GM19240 (cell line): ENCODE results near the gene CAPN15.
A peak's percentile ranks its signal among the peaks of the same experiment; 100 is the strongest.

Experiments used
- DNase-seq: peaks from one replicate; pipeline ENCODE4 v3.0.0; 2011; ENCODE audit warnings: low spot score; ENCODE audit not compliant: insufficient read length

Gene CAPN15

DNA sequence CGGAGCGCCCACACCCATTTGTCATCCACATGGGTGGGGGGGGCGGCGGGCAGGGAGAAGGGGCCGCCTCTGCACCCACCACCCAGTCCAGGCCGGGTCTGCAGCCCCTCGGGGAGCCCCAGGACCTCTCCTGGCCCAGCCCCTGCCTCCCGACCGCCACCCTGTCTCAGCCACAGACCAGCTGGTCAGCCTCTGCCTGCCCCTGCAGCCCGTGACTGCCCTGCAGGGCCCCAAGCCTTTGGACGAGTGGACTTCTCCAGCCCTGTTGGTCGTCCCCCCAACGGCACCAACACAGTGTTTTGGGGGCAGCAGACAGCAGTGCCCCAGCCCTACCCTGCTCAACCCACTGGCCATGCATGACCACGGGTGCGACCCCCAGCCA, 33.9 kb downstream of the CAPN15 start:
- DNase-seq, result no peak

DNA sequence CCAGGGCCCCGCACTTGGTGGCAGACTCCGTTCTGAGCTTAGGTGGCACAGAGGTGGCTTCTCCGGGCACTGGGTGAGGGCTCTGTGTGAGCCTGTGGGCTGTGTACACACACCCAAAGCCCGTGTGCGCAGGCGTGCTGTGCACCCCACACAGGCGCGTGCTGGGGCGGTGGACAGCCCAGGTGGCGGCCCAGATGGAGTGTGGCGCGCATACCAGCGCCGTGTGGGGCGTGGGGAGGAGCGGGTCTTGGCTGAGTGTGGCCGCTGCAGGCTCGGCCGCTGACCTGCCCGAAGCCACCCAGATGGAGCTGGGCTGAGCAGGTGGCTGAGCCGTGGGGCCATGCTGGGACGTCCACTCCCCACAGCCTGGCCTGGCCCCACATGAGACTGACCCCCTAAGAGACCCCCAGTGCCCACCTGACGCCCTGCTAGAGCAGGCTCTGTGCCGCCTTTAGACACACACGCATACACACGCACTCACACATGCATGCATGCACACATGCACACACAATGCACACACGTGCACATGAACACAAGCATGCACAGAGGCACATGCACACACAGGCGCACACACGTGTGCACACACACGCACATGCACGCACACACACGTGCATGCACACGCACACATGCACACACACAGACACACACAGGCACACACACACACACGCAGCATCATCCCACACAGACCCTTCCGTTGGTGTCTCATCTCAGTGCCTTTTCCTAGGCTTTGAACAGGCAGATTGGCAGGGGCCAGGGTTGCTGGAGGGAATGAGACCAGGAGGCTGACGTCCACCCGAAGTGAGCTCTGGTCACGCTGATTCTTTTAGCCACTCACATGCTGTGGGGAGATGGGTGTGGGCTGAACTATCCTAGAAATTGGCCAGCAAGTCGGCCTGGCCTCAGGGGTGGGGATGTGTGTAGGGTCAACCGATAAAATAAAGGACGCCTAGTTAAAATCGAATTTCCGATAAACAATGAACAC, 34.7 kb downstream of the CAPN15 start:
- DNase-seq, result no peak

DNA sequence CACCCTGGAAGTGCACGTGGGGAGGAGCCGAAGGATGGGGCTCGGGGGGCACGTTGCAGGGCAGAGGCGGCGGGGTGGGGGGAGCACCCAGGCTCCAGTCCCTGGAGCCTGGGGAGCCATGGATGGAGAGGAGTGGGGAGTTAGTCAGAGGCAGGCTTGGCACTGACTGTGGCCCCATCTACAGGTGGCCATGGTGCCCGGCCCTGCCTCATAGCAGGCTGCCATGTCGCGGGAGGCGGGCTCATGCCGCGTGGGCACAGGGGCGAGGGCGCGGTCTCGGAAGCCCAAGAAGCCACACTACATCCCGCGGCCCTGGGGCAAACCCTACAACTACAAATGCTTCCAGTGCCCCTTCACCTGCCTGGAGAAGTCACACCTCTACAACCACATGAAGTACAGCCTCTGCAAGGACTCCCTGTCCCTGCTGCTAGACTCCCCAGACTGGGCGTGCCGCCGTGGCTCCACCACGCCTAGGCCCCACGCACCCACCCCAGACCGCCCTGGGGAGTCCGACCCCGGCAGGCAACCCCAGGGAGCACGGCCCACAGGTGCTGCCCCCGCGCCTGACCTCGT, 35.6 kb downstream of the CAPN15 start:
- no peak for DNase-seq

DNA sequence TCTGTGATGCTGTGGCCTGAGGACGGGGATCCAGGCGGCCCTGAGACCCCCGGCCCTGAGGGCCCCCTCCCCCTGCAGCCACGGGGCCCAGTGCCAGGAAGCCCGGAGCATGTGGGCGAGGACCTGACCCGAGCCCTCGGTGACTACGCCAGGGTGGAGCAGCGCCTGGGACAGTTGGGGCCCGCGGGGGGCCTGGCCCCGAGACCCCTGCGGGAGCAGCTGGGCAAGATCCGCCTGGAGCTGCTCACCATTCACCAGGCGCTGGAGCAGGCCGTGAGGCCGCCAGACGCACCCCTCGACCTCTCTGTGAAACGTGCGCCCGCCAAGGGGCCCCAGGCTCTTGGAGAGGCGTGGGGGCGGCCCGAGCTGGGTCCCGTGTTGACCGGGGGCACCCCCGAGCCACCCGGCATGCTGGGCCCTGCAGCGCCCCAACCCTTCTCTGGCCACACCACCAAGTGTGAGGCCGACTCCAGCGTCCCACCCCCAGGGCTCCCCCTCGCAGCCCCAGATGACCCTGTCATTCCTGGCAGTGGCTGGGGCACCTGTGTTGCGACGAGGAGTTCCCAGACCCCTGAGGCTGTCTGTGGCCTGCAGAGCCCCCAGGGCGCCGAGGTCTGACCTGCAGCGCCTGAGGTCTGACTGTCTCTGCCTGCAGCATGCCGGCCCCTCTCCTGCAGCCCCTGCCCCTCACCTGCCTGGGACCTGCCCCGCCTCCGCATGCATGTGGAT, 37.3 kb downstream of the CAPN15 start:
- no peak for DNase-seq

DNA sequence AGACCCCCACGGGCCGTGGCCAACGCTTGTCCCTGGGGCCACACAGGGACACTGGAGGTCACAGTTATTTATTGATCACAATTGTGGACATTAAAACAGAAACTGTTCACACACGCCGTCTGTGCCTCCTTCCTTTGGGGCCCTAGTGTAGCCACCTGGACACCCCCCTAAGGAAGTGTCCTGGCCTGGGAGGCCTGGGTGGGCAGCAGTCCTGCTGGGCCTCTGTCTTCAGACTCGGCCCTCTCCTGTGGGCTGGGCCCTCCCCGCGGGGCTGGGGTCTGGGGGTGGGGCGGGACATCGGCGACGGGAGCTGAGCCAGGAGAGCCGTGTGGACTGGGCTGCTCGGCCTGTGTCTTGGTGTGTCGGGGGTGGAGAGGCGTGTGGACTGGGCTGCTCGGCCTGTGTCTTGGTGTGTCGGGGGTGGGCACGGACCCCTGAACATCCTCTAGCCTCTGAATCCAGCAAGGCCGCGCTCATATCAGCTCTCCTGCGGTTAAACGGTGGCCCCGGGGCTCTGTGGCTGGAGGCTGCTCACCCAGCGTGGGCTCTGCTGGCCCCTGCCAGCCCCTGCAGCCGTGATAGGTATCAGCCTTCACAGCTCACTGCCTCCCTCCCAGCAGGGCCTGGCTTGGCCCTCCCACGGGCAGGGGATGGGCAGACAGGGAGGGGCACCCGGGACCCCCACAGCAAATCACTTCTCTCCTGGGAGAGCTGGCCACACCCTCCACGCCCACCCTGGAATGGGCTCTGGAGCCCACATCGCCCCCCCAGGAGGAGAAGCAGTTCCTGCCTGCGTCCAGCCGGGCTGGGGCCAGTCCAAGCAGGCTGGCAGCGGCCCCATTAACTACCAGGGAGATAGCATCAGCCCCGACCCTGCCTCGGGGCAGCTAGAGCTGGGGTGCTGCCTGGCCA, 38.2 kb downstream of the CAPN15 start:
- no peak for DNase-seq

DNA sequence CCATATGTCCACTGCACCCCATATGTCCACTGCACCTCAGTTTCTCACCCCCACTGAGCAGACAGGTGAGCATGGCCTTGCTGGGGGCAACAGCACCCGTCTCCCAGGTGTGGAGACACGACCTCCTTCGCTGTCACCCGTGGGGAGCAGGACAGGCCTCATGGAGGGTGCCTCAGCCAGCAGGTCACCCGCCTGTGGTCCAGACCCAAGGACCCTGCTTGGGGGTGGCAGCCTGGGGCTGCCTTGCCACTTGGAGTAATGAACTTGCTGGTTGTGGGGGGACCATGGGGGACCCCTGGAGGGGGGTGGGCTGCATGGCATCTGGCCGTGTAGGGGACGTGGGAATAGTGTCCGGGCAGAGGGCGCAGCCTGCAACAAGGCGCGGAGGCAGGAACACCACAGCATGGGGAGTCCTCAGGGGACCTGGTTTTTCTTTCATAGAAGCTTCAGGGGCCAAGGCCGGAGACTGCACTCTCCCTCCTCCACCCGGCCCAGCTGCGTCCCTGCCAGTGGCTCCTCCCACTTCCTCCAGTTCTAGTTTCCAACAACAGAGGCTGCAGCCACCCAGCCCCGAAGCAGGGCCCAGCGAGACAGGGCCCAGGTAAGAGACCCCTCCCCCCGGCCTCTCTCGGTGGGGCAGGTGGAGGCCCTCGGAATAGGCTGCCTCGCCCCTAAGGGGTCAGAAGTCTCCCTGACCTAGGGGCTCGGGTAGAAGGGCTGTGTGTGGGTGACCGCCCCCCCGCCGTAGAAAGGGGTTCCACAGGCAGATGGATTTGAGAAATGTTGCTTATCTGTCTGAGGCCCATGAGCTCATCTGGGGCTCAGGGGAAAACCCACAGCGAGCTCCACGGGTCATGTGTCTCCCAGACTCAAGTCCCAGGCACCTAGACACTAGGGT, 39.2 kb downstream of the CAPN15 start, which contains the start of gene NHLRC4:
Gene NHLRC4 (plus strand): TSS at position 531 of the 898 bp plus-strand sequence. CDS start 1,043 bp downstream, outside the sequence.
- peak; percentile 99 for DNase-seq

DNA sequence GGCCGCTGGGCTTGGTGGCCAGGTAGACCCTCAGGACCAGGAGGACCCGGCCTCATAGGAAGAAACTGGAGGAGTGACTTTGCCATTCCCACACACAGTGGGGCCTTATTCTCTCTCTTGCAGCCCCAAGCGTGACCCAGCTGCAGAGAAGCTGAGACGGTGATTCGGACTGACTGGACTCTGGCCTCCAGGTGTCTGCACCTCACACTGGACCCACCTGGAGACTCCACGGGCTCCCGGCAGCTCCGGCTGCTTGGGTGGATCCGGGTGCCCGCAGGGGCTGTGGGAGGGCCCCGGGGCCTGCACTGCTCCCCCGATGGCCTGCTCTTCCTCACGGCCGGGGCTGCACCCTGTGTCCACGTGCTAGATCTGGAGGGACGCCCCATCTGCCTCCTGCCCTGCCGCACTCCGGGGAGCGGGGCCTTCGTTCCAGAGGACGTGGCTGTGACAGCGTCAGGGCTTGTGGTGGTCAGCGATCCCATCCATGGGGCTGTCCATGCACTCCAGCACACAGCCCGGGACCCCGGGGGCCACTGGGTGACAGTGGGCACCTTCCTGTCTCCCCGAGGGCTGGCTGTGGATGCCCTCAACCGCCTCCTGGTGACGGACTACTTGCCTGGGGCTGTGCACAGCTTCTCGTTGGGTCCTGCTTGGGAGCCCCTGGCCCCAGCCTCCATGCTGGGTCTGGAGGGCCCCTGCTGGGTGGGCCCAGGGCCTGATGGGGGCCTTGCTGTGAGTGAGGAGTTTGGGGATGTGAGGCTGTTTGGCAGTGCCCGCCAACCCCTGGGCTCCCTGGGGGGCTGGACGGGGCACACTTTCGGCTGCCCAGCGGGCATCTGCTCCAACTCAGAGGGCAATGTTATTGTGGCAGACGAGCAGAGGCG, 40.1 kb downstream of the CAPN15 start:
- no peak for DNase-seq

DNA sequence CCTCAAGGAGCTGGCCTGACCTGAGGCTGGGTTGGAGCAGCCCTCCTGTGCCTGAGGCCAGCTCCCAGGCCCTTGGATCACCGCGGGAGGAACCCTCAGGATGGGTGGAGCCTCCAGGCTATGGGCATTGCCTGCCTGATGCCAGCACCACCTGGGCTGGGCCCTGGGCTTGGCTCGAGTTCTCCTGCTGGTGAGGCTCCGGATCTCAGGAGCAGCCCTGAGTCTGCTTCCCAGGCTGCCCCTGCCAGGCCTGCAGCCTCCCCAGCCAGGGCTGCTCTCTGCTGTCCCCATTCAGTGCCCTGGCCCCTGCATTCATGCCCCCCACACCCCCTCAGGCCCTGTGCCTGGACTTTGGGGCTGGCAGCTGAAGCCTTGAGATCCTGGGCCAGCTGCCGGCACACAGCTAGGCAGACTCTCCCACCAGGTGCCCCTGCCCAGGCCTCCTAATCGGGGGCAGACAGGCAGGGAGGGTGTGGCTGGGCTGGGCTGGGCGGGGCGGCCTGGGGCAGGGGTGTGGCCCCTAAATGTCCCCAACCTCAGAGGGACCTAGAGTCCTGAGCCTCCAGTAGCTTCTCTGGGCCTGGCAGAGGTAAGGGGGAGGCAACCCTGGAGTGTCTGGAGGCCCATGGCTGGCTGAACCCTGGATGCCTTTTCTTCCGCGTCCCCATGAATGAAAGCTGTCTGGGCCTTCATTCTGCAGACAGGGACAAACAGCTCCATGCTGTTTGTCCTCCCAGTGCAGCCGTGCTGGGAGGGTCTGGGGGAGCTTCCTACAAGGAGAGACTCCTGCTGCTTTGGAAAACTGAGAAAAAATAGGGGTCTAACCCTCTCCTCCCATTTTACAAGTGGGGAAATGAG, 41.1 kb downstream of the CAPN15 start:
- DNase-seq, result no peak

DNA sequence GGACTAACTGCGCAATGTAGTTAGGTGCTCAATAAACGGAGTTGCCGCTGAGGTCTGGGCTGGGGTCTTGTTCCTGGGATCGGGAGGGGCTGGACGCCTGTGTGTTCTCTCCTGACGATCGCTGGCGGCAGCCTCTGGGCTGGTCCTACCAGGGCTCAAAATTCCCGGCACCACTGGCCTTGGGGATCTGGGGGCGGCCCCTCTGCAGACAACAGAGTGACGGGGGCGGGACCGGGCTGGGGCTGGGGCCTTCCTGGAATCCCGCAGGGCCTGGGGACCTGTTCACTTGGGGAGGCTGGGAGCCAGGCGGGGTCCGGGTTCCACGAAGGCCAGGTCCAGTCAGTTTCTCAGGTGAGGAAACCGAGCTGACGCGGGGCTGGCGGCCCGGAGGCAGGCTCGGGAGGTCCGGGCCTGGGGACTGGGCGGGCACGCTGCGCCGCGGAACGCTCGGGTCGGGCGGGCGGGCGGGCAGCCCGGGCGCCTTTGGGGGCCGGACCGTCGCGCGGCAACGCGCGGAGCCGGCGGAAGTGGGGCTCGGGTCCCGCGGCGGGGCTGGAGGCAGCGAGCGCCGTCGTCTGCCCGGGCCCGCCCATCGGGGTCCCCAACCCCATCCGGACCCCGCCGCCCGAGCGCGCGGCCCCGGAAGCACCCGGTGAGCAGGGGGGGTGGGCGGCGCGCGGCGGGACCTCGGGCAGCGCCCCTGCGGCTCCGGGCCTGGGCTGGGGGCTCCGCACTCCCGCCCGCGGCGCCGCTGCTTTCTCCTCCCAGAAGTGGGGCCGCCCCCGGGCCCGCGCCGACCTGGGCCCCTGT, 42.1 kb downstream of the CAPN15 start, which contains the start of gene PIGQ:
Gene PIGQ (plus strand): TSS at position 524 of the 810 bp plus-strand sequence. CDS start 4,107 bp downstream, outside the sequence.
- peak; percentile 91 for DNase-seq

DNA sequence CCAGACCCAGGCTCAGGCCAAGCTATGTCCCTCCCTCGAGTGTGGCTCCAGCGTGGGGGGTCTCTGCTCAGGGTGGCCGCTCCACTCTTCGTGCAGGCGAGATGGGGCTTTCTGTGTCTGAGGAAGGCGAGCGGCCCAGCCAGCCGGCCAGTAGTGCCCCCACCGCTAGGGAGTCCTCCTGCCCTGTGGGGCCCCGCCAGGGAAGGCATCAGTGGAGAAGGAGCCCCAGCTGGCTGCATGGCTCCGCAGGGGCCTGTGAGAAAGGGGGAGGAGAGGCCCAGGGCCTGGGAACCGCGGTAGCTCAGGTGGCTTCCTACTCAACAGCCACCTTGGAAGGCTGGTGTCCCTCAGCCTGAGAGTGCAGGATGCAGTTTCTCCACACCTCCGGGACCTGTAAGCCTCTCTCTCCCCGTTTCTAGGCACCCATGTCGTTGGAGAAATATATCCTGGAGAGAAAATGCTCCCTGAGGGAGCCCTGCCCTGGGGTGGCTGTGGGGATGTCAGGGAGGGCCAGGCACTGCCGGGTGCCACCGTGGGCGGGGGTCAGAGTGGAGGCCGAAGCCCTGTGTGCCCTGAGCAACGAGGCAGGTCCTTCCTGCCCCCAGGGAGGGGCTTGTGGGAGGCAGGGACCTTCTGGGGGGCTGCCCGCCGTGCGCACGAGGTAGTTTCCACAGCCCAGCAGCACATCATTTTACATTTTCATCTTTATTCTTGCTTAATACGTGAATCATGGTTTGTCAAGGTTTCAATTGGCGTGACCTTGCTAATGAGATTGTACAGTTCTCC, 45.5 kb downstream of the CAPN15 start:
- DNase-seq, result no peak

DNA sequence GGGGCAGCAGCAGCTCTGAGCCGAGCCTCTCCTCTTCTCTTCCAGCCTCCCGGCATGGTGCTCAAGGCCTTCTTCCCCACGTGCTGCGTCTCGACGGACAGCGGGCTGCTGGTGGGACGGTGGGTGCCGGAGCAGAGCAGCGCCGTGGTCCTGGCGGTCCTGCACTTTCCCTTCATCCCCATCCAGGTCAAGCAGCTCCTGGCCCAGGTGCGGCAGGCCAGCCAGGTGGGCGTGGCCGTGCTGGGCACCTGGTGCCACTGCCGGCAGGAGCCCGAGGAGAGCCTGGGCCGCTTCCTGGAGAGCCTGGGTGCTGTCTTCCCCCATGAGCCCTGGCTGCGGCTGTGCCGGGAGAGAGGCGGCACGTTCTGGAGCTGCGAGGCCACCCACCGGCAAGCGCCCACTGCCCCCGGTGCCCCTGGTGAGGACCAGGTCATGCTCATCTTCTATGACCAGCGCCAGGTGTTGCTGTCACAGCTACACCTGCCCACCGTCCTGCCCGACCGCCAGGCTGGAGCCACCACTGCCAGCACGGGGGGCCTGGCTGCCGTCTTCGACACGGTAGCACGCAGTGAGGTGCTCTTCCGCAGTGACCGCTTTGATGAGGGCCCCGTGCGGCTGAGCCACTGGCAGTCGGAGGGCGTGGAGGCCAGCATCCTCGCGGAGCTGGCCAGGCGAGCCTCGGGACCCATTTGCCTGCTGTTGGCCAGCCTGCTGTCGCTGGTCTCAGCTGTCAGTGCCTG, 46.7 kb downstream of the CAPN15 start:
- no peak for DNase-seq

DNA sequence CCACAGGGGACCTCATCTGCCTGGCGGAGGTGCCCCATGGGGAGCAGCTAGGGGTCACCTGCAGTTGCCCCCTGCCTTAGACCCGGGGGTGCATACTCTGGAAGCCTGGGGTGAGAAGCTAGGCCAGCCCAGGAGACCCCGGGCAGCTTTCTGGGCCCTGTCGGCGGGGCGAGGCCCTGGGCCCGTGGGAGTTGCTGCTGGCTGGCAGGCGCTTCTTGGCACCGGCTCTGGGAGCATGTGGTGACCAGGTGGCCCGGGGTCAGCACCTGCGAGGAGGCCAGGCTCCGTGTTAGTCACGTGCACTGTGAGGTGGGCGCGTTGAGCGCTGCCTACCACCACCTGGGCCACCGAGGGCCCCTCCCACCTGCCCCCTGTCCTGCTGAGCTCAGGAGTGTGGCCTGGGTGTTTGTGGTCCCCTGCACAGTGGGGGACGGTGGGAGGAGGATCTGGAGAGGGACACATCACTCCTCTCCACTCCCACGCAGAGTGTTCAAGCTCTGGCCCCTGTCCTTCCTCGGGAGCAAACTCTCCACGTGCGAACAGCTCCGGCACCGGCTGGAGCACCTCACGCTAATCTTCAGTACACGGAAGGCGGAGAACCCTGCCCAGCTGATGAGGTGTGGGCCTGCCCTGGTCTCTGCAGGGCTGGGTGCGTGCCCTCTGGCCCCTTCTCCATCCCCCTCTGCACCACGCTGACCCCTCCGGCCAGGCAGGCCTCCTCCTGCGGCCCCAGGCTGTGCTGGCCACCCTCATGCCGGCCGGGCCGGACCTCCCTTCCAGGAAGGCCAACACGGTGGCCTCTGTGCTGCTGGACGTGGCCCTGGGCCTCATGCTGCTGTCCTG, 48.1 kb downstream of the CAPN15 start:
- DNase-seq, result no peak

DNA sequence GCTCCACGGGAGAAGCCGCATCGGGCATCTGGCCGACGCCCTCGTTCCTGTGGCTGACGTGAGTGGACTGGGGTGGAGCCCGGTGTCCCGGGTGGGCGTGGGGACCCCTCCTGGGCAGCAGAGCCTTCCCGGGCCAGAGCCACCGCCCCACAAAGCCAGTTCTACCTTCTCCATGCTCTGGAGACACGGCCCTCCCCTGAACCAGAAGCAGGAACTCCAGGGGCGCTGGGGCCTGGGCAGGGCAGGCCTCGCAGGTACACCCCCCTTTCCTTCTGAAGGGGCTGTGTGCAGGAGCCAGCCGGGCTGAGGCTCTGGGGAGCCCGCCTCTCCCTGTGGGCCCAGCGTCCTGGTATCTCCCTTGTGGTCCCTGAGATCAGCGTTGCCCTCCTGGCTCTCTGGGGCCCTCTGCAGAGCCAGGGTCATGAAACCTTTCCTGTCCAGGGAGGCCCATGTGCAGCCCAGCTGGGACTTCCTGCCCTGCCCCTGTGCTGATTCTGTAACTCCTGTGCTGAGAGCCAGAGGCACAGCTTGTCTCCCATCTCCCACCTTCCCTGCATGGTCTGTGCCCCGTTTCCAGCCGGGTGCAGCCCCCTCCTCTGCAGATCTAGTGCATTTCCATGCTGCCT, 48.8 kb downstream of the CAPN15 start:
- no peak for DNase-seq

DNA sequence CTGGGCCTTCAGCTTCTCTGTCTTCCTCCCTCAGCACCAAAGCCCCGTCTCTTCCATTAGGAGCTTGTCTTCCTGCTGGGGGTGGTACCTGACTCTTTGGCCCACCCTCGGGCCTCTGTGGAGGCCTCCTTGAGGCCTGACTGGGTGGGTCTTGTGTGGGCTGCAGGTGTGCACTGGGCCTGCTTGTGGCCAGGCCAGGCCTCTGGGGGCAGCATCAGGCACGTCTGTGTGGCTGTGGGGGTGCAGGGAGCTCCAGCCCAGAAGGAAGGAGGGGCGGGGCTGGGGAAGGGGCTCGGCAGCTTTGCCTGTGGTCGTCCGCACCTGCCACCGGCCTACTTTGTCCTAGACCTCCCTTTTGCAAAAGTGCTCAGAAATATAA, 49.3 kb downstream of the CAPN15 start:
- no peak for DNase-seq
